ENCODE results near the gene SLC6A6.

The SLC6A6 gene

GRCh38 chr3:14375192-14375591 is 27.2 kb upstream of the SLC6A6 start:
- H3K79me2 ChIP-seq = no peaks in the 10 kb centered on the region
- H3K27me3 ChIP-seq (ENCODE audit: control insufficient read depth, insufficient read depth, low read length) = no peaks in the 10 kb centered on the region
- no peaks in the 10 kb centered on the region for H3K36me3 ChIP-seq (ENCODE audit: control insufficient read depth, insufficient read depth, low read length)
- no peak overlapping the region for H2AFZ ChIP-seq
- no peak overlapping the region for H3K9ac ChIP-seq
- TF ChIP-seq CTCF (IDR thresholded peaks at IDR 0.05) = no peak
- no peaks in the 10 kb centered on the region for H3K9me3 ChIP-seq (ENCODE audit: control insufficient read depth, low read length)
- H3K4me1 ChIP-seq = peaks cover 6% of the 10 kb centered on the region
- no peak overlapping the region for H3K4me3 ChIP-seq (ENCODE audit: low read depth, low read length)
- no peak overlapping the region for H3K4me2 ChIP-seq (ENCODE audit: low read length)
- H3K27ac ChIP-seq = no peak overlapping the region

- peaks cover 5% of the 10 kb centered on the region for H3K4me1 ChIP-seq
- H3K27ac ChIP-seq = no peak overlapping the region
- H2AFZ ChIP-seq = no peak overlapping the region
- no peaks in the 10 kb centered on the region for H3K79me2 ChIP-seq
- H3K9ac ChIP-seq = no peak overlapping the region
- H3K4me3 ChIP-seq (ENCODE audit: low read depth, low read length) = no peak overlapping the region
- no peaks in the 10 kb centered on the region for H3K36me3 ChIP-seq (ENCODE audit: control insufficient read depth, insufficient read depth, low read length)
- no peaks in the 10 kb centered on the region for H3K9me3 ChIP-seq (ENCODE audit: control insufficient read depth, low read length)
- TF ChIP-seq CTCF (IDR thresholded peaks at IDR 0.05) = no peak
- H3K4me2 ChIP-seq (ENCODE audit: low read length) = no peak overlapping the region
- no peaks in the 10 kb centered on the region for H3K27me3 ChIP-seq (ENCODE audit: control insufficient read depth, insufficient read depth, low read length)
These were observed 25.9 kb upstream of the SLC6A6 start for GRCh38 chr3:14376348-14377043.

- Histone ChIP-seq H3K9ac (no peak overlapping the region), H3K9me3 (ENCODE audit: control insufficient read depth, low read length) (no peaks in the 10 kb centered on the region)
These were observed 25.2 kb upstream of the SLC6A6 start for GRCh38 chr3:14377044-14377837.

GRCh38 chr3:14377838-14378169 is 24.6 kb upstream of the SLC6A6 start:
- Histone ChIP-seq H3K9me3 (ENCODE audit: control insufficient read depth, low read length) (no peaks in the 10 kb centered on the region), H3K27me3 (ENCODE audit: control insufficient read depth, insufficient read depth, low read length) (no peaks in the 10 kb centered on the region), H3K79me2 (no peaks in the 10 kb centered on the region), H3K4me2 (ENCODE audit: low read length) (no peak overlapping the region), H2AFZ (no peak overlapping the region), H3K27ac (no peak overlapping the region), H3K4me1 (no peaks in the 10 kb centered on the region), H3K9ac (no peak overlapping the region), H3K4me3 (ENCODE audit: low read depth, low read length) (no peak overlapping the region), H3K36me3 (ENCODE audit: control insufficient read depth, insufficient read depth, low read length) (no peaks in the 10 kb centered on the region)
- TF ChIP-seq CTCF (IDR thresholded peaks at IDR 0.05) = no peak

More at GRCh38 chr3:14377044-14377837, 25.2 kb upstream of the SLC6A6 start:
- Histone ChIP-seq H3K79me2 (no peaks in the 10 kb centered on the region), H3K27me3 (ENCODE audit: control insufficient read depth, insufficient read depth, low read length) (no peaks in the 10 kb centered on the region), H3K27ac (no peak overlapping the region), H3K4me2 (ENCODE audit: low read length) (no peak overlapping the region), H3K4me1 (no peaks in the 10 kb centered on the region), H3K36me3 (ENCODE audit: control insufficient read depth, insufficient read depth, low read length) (no peaks in the 10 kb centered on the region), H2AFZ (no peak overlapping the region), H3K4me3 (ENCODE audit: low read depth, low read length) (no peak overlapping the region)
- no peak for TF ChIP-seq CTCF (IDR thresholded peaks at IDR 0.05)
